Measurements from ENCODE around the gene GJA1. TPM values are rescaled to one million over a fixed set of nuclear protein-coding genes. Genes with fewer than 3 reads are reported as not detected.

The GJA1 gene
- total RNA-seq, 4 donors from 2014 or later: 237 to 425 (median 346) TPM

GRCh38 chr6:121449331-121449730 lies 13.9 kb downstream of the GJA1 start:
- no peak overlapping the region for H3K4me3 ChIP-seq (ENCODE audit: low read depth, poor library complexity, severe bottlenecking)
- 91 to 95% methylated on average over 1 of the region's 1 CpG for WGBS, 2 donors
- intact Hi-C loops (cut with DNase I; ENCODE audit: low total_unique reads): no loop called here
- DNase-seq (ENCODE audit: low spot score in 2 of 2): no peak
- TF ChIP-seq, protein P1, sequence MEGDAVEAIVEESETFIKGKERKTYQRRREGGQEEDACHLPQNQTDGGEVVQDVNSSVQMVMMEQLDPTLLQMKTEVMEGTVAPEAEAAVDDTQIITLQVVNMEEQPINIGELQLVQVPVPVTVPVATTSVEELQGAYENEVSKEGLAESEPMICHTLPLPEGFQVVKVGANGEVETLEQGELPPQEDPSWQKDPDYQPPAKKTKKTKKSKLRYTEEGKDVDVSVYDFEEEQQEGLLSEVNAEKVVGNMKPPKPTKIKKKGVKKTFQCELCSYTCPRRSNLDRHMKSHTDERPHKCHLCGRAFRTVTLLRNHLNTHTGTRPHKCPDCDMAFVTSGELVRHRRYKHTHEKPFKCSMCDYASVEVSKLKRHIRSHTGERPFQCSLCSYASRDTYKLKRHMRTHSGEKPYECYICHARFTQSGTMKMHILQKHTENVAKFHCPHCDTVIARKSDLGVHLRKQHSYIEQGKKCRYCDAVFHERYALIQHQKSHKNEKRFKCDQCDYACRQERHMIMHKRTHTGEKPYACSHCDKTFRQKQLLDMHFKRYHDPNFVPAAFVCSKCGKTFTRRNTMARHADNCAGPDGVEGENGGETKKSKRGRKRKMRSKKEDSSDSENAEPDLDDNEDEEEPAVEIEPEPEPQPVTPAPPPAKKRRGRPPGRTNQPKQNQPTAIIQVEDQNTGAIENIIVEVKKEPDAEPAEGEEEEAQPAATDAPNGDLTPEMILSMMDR (IDR thresholded peaks at IDR 0.05): no peak
- no peak for TF ChIP-seq POLR2A (IDR thresholded peaks at IDR 0.05)

DNA sequence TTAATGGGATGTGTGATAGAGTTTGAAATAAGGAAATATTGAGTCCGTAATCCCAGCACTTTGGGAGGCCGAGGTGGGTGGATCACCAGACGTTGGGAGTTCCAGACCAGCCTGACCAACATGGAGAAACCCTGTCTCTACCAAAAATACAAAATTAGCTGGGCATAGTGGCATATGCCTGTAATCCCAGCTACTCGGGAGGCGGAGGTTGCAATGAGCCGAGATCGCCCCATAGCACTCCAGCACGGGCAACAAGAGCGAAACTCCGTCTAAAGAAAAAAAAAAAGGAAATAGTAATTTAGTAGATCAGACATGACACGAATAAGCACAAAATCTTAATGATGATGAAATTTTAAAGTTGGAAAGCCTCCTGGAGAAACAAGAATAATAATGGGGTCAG lies 14.8 kb downstream of the GJA1 start:
- H3K4me3 ChIP-seq (ENCODE audit: low read depth, poor library complexity, severe bottlenecking): no peak overlapping the region
- intact Hi-C loops (cut with DNase I; ENCODE audit: low total_unique reads): no loop called here
- TF ChIP-seq, protein P1 (IDR thresholded peaks at IDR 0.05): no peak
- no peak for TF ChIP-seq POLR2A (IDR thresholded peaks at IDR 0.05)
- no peak for DNase-seq (ENCODE audit: low spot score in 2 of 2)
- WGBS, 2 donors: 96 to 98% methylated on average over 11 of the region's 11 CpGs

DNA sequence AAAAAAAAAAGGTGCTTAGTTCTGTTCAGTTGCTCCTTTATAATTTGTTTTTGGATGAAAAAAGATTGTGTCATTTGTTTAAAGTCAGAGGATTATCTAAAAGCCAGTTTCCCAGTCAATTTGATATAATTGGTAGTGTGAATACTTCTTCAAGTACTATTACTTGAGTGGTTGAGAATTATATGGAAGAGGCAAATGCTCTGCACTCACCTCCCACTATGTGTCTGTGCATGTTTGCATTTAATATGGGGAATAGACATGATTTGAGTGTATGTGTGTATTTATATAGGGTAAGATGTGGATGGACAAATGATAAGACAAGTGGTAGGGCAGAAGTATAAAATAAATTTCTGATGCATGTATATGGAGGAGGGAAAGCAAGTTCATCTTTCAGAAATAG lies 15.8 kb downstream of the GJA1 start:
- DNase-seq (ENCODE audit: low spot score in 2 of 2): no peak
- intact Hi-C loops (cut with DNase I; ENCODE audit: low total_unique reads): no loop called here
- TF ChIP-seq, protein P1 (IDR thresholded peaks at IDR 0.05): no peak
- no peak for TF ChIP-seq POLR2A (IDR thresholded peaks at IDR 0.05)
- H3K4me3 ChIP-seq (ENCODE audit: low read depth, poor library complexity, severe bottlenecking): no peak overlapping the region

- intact Hi-C loops (cut with DNase I; ENCODE audit: low total_unique reads): no loop called here
- TF ChIP-seq, protein P1 (IDR thresholded peaks at IDR 0.05): no peak
- no peak for TF ChIP-seq POLR2A (IDR thresholded peaks at IDR 0.05)
- 67 to 69% methylated on average over 5 of the region's 5 CpGs for WGBS, 2 donors
- no peak overlapping the region for H3K4me3 ChIP-seq (ENCODE audit: low read depth, poor library complexity, severe bottlenecking)
- DNase-seq (ENCODE audit: low spot score in 2 of 2): no peak
Measured at GRCh38 chr6:121453191-121453590, 17.7 kb downstream of the GJA1 start.

DNA sequence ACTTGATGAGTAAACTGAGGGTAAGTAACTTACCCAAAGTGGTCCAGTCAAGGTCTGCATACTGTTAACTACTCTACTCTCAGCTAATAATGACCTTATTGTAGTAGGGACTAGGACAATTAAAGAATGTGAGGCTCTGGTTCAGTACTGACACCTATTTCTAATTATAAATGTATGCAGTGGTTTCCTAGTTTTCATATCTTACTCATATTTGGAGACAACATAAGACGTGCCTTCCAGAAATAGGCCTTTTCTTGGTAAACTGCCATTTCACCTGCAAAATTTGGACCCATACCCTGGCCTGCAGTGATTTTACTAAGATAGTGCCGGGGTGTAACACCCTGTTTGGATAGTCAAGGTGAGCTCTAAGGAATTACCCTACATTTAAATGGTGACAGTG lies 24.7 kb downstream of the GJA1 start:
- 34 to 50% methylated on average over 2 of the region's 2 CpGs for WGBS, 2 donors
- H3K4me3 ChIP-seq (ENCODE audit: low read depth, poor library complexity, severe bottlenecking): no peak overlapping the region
- intact Hi-C loops (cut with DNase I; ENCODE audit: low total_unique reads): no loop called here
- DNase-seq (ENCODE audit: low spot score in 2 of 2): no peak
- TF ChIP-seq POLR2A (IDR thresholded peaks at IDR 0.05): no peak
- TF ChIP-seq, protein P1 (IDR thresholded peaks at IDR 0.05): no peak

GRCh38 chr6:121463087-121463486 lies 27.6 kb downstream of the GJA1 start:
- 91 to 94% methylated on average over 3 of the region's 3 CpGs for WGBS, 2 donors
- TF ChIP-seq POLR2A (IDR thresholded peaks at IDR 0.05): no peak
- TF ChIP-seq, protein P1 (IDR thresholded peaks at IDR 0.05): no peak
- intact Hi-C loops (cut with DNase I; ENCODE audit: low total_unique reads): no loop called here
- DNase-seq (ENCODE audit: low spot score in 2 of 2): no peak
- no peak overlapping the region for H3K4me3 ChIP-seq (ENCODE audit: low read depth, poor library complexity, severe bottlenecking)
